Muscle of leg (tissue), 11 donors: ENCODE measurements around the gene USH1C. TPM values are rescaled to one million over a fixed set of nuclear protein-coding genes. Genes with fewer than 3 reads are reported as not detected.

ENCODE experiments used
- DNase-seq: peaks from one replicate; pipeline ENCODE4 v3.0.0; 2013
- H3K27ac ChIP-seq: one replicate; pipeline ENCODE4 v1.5.1; 2013; ENCODE audit warnings: mild to moderate bottlenecking, low read length, control low read depth
- H3K27me3 ChIP-seq: one replicate; pipeline ENCODE4 v1.6.1; 2013; ENCODE audit warnings: low read length; ENCODE audit not compliant: control insufficient read depth, insufficient read depth
- H3K36me3 ChIP-seq: one replicate; pipeline ENCODE4 v1.6.1; 2013; ENCODE audit warnings: low read length; ENCODE audit not compliant: control insufficient read depth, insufficient read depth
- H3K4me1 ChIP-seq: one replicate; pipeline ENCODE4 v1.6.1; 2013; ENCODE audit warnings: low read length; ENCODE audit not compliant: control insufficient read depth, insufficient read depth
- H3K4me3 ChIP-seq: one replicate; pipeline ENCODE4 v1.5.1; 2013; ENCODE audit warnings: low read length, control low read depth
- H3K9me3 ChIP-seq: replicated peaks from 2 replicates; pipeline ENCODE4 v1.6.1; 2013; ENCODE audit warnings: low read depth, low read length; ENCODE audit not compliant: control insufficient read depth
- WGBS: methylation state at CpG from one replicate; pipeline ENCODE4 v1.1.5; 2013; ENCODE audit warnings: missing lambda C conversion rate; ENCODE audit not compliant: insufficient coverage; 5-methylcytosine and 5-hydroxymethylcytosine counted together
- polyA plus RNA-seq, 8 donors: library from polyadenylated mRNA; unstranded; fragments of 120-200 nt; gene quantifications; one replicate each; pipeline versions ENCODE4 v1.2.1 to v1.2.3, GENCODE V29; 2013; ENCODE audit warnings: inconsistent platforms in 1 of 8, low replicate concordance in 1 of 8; ENCODE audit not compliant: insufficient read length in 8 of 8, insufficient read depth in 1 of 8
- total RNA-seq: library from RNA; stranded (reverse); fragments of 120-200 nt; gene quantifications from one replicate; pipeline ENCODE4 v1.2.4, GENCODE V29; 2013

The USH1C gene
- total and polyA plus RNA-seq, 9 donors, result 0.22 to 11.4 (median 0.48) TPM; not detected in 2

- H3K4me1 ChIP-seq, result no peaks in the 10 kb centered on the region
- H3K27me3 ChIP-seq, result peaks cover 6% of the 10 kb centered on the region
- no peaks in the 10 kb centered on the region for H3K9me3 ChIP-seq
- H3K36me3 ChIP-seq, result no peaks in the 10 kb centered on the region
- no peak overlapping the region for H3K27ac ChIP-seq
- no peak for DNase-seq
- WGBS, result 27% methylated on average over 1 of the region's 1 CpG
- H3K4me3 ChIP-seq, result no peak overlapping the region
Measured at GRCh38 chr11:17580271-17580670, 36.1 kb upstream of the USH1C start.

- no peak for DNase-seq
- Histone ChIP-seq H3K27me3 (peaks cover 6% of the 10 kb centered on the region), H3K4me3 (no peak overlapping the region), H3K27ac (no peak overlapping the region), H3K36me3 (no peaks in the 10 kb centered on the region), H3K4me1 (no peaks in the 10 kb centered on the region), H3K9me3 (no peaks in the 10 kb centered on the region)
- 84% methylated on average over 5 of the region's 7 CpGs for WGBS
Measured at GRCh38 chr11:17579451-17579850, 35.2 kb upstream of the USH1C start.

DNA sequence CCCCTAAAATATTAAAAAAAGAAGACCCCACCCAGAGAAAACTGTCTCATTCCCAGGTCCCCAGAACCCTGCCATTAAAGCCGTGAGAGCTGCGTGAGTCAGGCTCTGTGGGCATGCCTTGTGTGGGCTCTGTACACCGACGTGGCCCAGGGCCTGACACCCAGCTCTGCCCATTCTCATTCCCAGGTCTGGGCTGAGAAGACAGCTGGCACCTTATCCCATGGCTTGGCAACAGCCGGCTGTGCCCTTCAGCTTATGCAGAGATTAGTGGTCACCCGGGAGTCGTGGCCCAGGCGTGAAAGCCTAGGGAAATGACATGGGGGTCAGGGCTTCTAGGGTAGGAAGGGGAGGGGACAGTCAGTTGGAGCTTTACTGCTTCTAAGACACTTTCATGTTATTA is 34.7 kb upstream of the USH1C start:
- Histone ChIP-seq H3K4me1 (no peaks in the 10 kb centered on the region), H3K9me3 (no peaks in the 10 kb centered on the region), H3K27ac (no peak overlapping the region), H3K4me3 (no peak overlapping the region), H3K27me3 (peaks cover 6% of the 10 kb centered on the region), H3K36me3 (no peaks in the 10 kb centered on the region)
- 91% methylated on average over 5 of the region's 8 CpGs for WGBS
- no peak for DNase-seq

GRCh38 chr11:17578296-17578695 is 34.1 kb upstream of the USH1C start:
- Histone ChIP-seq H3K27ac (no peak overlapping the region), H3K4me1 (no peaks in the 10 kb centered on the region), H3K9me3 (no peaks in the 10 kb centered on the region), H3K36me3 (no peaks in the 10 kb centered on the region), H3K4me3 (no peak overlapping the region), H3K27me3 (peaks cover 6% of the 10 kb centered on the region)
- WGBS, result 78% methylated on average over 11 of the region's 11 CpGs
- DNase-seq, result no peak

DNA sequence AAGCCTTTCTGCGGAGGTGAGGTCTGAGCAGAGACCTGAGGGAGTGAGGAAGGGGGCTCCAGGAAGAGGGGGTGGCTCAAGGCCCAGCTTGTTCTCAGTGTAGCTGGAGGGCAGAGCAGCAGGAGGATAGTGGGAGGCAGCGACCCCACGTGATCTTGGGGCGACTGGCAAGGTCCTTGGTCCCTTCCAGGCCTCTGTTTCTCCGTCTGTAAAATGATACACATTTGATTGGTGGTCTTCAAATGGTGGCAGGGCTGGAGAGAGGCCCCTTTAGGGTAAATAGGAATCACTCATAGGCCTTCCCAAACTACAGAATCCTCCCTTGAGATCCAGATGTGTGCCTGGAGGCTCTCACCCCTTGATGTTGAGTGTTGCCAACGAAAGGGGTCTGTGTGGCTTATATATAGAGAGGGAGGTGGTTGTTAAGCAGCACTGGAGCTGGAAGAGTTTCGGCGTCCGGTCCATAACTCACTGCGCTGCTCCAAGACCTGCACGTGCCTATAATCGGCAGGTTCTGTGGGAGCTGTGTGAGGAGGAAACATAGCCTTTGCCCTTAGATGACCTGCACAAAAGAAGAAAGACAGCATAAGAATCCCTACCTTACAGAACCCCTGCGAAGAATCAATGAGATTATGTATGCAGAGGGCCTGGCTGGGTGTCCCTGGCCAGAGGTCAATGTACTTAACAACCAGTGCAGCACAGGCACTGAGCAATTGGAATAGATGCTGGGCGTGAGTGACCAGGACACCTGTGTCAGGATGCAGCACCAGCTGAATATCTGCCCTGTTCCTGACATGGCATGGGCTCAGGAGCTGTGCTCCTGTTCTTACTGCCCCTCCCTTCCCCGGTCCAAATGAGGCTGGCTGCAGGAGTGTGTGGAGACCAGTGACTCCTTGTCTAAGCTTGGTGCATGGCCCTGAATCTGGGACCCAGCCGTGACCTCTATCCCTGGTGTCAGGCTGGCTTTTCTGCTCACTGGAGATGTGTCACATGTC is 31.5 kb upstream of the USH1C start:
- H3K27ac ChIP-seq, result no peak overlapping the region
- H3K4me1 ChIP-seq, result no peaks in the 10 kb centered on the region
- no peaks in the 10 kb centered on the region for H3K36me3 ChIP-seq
- H3K9me3 ChIP-seq, result no peaks in the 10 kb centered on the region
- peaks cover 11% of the 10 kb centered on the region for H3K27me3 ChIP-seq
- WGBS, result 73% methylated on average over 6 of the region's 16 CpGs
- H3K4me3 ChIP-seq, result no peak overlapping the region
- no peak for DNase-seq

DNA sequence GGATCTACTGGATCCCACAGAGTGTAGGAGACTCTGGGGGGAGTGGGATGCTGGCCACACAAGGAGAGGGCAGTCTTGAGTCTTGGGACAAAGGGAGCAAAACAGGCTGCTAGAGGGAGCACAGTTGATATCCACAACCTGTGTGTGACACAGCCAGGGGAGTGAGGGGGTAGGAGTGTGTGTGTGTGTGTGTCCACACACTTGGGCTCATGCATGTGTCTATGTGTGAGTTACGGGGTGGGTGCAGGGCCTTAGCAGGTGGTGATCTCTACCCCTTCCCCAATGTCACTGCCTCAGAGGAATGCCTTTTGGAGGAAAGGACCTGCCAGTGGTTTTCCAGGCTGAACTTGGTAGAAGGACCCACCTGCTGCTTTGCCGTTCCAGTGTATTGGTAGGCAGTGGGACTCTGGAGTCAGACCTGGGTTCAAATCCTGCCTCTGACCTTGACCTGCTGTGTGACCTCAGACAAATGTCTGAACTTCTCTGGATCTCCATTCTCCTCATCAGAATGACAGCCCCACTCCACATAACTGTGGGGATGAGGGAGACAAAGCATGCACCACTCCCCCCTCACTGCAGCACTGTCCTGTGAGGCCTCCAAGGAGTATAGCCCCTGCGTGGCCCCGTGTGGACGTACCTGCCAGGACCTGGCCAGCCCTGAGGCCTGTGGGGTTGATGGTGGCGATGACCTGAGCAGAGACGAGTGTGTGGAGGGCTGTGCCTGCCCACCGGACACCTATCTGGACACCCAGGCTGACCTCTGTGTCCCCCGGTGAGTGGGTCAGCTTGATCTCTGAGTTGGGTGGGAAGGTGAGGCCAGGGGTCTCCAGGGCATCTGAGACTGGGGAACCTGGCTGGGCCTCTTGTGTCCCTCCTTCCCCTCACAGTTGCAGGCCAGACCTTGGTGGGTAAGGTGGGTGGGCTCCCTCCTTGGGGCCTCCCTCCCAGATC is 30.2 kb upstream of the USH1C start:
- no peak for DNase-seq
- Histone ChIP-seq H3K9me3 (no peaks in the 10 kb centered on the region), H3K36me3 (no peaks in the 10 kb centered on the region), H3K4me3 (no peak overlapping the region), H3K4me1 (no peaks in the 10 kb centered on the region), H3K27ac (no peak overlapping the region), H3K27me3 (peaks cover 12% of the 10 kb centered on the region)
- 86% methylated on average over 6 of the region's 9 CpGs for WGBS

DNA sequence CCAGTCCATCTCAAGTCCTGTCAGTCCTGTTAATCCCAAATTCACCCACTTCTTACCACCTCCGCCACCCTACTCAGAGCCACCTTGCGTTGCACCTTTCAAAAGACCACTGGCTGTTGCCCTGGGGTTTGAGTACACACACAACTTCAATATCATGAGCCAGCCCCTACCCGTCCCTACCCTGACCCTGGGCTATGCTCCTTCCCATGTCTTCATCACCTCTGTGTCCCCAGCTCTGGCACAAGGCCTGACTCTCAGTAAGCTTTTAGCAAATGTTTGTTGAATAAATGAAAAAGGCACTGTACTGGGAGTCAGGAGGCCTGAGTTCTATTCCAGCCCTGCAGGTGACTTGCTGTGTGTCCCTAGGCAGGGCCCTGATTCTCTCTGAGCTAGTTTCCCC is 29.3 kb upstream of the USH1C start:
- Histone ChIP-seq H3K36me3 (no peaks in the 10 kb centered on the region), H3K27ac (no peak overlapping the region), H3K27me3 (peaks cover 12% of the 10 kb centered on the region), H3K9me3 (no peaks in the 10 kb centered on the region), H3K4me1 (no peaks in the 10 kb centered on the region), H3K4me3 (no peak overlapping the region)
- DNase-seq, result no peak
- 93% methylated on average over 3 of the region's 3 CpGs for WGBS

DNA sequence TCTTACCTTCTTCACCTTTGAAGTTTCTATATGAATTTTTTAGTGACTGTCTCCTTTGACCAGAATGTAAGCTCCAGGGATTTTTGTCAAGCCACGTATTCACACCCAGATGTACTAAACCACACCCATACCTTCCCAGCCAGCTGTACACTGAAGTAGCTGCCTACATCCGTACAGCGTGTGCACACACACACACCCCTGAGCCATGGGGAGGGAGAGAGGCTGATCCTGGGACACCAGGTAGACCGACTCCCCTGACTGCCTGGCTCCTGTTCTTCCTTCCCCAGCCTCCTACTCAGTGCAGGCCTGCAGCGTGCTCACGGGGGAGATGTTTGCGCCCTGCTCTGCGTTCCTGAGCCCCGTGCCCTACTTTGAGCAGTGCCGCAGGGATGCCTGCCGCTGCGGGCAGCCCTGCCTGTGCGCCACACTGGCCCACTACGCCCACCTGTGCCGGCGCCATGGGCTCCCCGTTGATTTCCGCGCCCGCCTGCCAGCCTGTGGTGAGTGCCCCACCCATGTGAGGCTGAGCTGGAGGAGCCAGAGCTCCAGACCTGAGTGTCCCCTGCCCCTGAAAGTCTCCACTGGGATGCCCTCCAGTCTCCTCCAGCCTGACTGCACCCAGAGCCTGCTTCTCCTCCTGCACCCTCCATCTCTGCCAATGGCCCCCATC is 28.7 kb upstream of the USH1C start:
- H3K4me1 ChIP-seq, result no peaks in the 10 kb centered on the region
- no peak for DNase-seq
- peaks cover 12% of the 10 kb centered on the region for H3K27me3 ChIP-seq
- no peaks in the 10 kb centered on the region for H3K36me3 ChIP-seq
- H3K27ac ChIP-seq, result no peak overlapping the region
- no peaks in the 10 kb centered on the region for H3K9me3 ChIP-seq
- 85% methylated on average over 18 of the region's 20 CpGs for WGBS
- H3K4me3 ChIP-seq, result no peak overlapping the region

DNA sequence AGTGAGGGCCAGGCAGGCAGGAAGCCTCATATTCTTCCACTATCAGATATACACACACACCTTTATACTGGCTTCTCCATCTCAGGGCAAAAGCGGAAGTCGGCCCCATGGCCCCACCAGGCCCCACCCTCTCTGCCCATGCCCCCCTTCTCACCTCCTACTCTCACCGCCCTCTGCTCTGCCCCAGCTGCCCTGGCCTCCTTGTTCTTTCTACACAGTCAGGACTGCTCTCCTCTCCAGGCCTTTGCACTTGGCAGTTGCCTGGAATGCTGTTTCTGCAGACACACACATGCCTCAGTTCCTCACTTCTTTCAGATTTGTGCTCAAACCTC is 28.1 kb upstream of the USH1C start:
- peaks cover 12% of the 10 kb centered on the region for H3K27me3 ChIP-seq
- H3K9me3 ChIP-seq, result no peaks in the 10 kb centered on the region
- no peak overlapping the region for H3K4me3 ChIP-seq
- H3K4me1 ChIP-seq, result no peaks in the 10 kb centered on the region
- no peaks in the 10 kb centered on the region for H3K36me3 ChIP-seq
- H3K27ac ChIP-seq, result no peak overlapping the region
- no peak for DNase-seq
- 36% methylated on average over 3 of the region's 3 CpGs for WGBS
